HCT116 (cell line): ENCODE results near the gene PPP1R13L. TPM values are rescaled to one million over a fixed set of nuclear protein-coding genes. Genes with fewer than 3 reads are reported as not detected.
A peak's percentile ranks its signal among the peaks of the same experiment; 100 is the strongest.

Experiments
- ATAC-seq: fragments of 200-7000 bp; cut with Tn5 transposase; 2 replicates; pipeline ENCODE4 v1.9.1; 2020; ENCODE audit warnings: mild to moderate bottlenecking, moderate library complexity
- BruUV-seq: library from RNA; stranded (reverse); fragments of 400-500 nt; replicated peaks from 2 replicates; lab custom pipeline; 2021; lab: Mats Ljungman, UMichigan
- CTCF ChIA-PET: fragments of 300-600 bp; sonication (Branson Sonifier 250); formaldehyde crosslinking; loops from one replicate; lab custom pipeline; 2021; ENCODE audit warnings: antibody characterized with exemption; lab: Charles Lee
- POLR2A ChIA-PET: fragments of 300-600, 350-600 bp; sonication (Branson Sonifier 250); formaldehyde crosslinking; loops from one replicate; lab custom pipeline; 2021; ENCODE audit warnings: antibody characterized with exemption; lab: Charles Lee
- RAD21 ChIA-PET, 2 experiments: fragments of 300-600 bp; sonication (Branson Sonifier 250); formaldehyde crosslinking; loops; one replicate each; lab custom pipeline; 2023; ENCODE audit warnings: low total read pairs in 2 of 2; ENCODE audit not compliant: uncharacterized antibody in 2 of 2, unreplicated experiment in 2 of 2, low non-redundant PET in 1 of 2; lab: Charles Lee
- DNase-seq: peaks from one replicate; pipeline ENCODE4 v3.0.0-alpha.2; 2010; ENCODE audit warnings: low read depth, low spot score
- H2AFZ ChIP-seq: fragments of 200-600 bp; shearing (Covaris generic), sonication (generic); 2 replicates; pipeline ENCODE4 v1.6.1; 2017; ENCODE audit warnings: low read depth, mixed run types, mixed read lengths, antibody characterized with exemption, low read length; ENCODE audit not compliant: poor library complexity, severe bottlenecking
- H3K27ac ChIP-seq: 2 replicates; pipeline ENCODE4 v1.5.1; 2012; ENCODE audit warnings: low read depth, low read length
- H3K27me3 ChIP-seq: fragments of 200-600 bp; sonication (generic); 2 replicates; pipeline ENCODE4 v1.6.1; 2016; ENCODE audit warnings: mixed run types, low read length, mixed read lengths; ENCODE audit not compliant: insufficient read depth
- H3K36me3 ChIP-seq, 2 experiments: fragments of 200-500 bp in 1 of 2; fragments of 200-600 bp in 1 of 2; sonication (Bioruptor generic) in 1 of 2; sonication (generic) in 1 of 2; 2 replicates each; pipeline versions ENCODE4 v1.5.1 to v1.6.1; 2014 to 2016; ENCODE audit warnings: low read length in 2 of 2, inconsistent platforms in 1 of 2, mixed read lengths in 1 of 2, mixed run types in 1 of 2; ENCODE audit not compliant: insufficient read depth in 2 of 2, control insufficient read depth in 1 of 2
- H3K4me1 ChIP-seq, 2 experiments: fragments of 200-600 bp in 1 of 2; sonication (generic) in 1 of 2; 2 replicates each; pipeline versions ENCODE4 v1.5.1 to v1.6.1; 2012 to 2017; ENCODE audit warnings: low read length in 2 of 2, inconsistent platforms in 1 of 2, mild to moderate bottlenecking in 1 of 2, mixed read lengths in 1 of 2, mixed run types in 1 of 2, moderate library complexity in 1 of 2; ENCODE audit not compliant: insufficient read depth in 2 of 2, control insufficient read depth in 1 of 2
- H3K4me2 ChIP-seq: fragments of 200-600 bp; sonication (generic); 2 replicates; pipeline ENCODE4 v1.6.1; 2017; ENCODE audit warnings: mixed run types, low read length, mixed read lengths
- H3K4me3 ChIP-seq, 2 experiments: fragments of 200-600 bp in 1 of 2; sonication (generic) in 1 of 2; replicated peaks in 1 of 2; 2 replicates each; pipeline ENCODE4 v1.5.1; 2011 to 2016; ENCODE audit warnings: low read length in 2 of 2, control low read depth in 1 of 2, low read depth in 1 of 2, mild to moderate bottlenecking in 1 of 2, mixed read lengths in 1 of 2, mixed run types in 1 of 2
- H3K79me2 ChIP-seq: fragments of 200-600 bp; sonication (generic); 2 replicates; pipeline ENCODE4 v1.6.1; 2017; ENCODE audit warnings: mild to moderate bottlenecking, mixed run types, low read length, moderate library complexity, mixed read lengths; ENCODE audit not compliant: insufficient read depth
- H3K9ac ChIP-seq: fragments of 200-600 bp; sonication (generic); 2 replicates; pipeline ENCODE4 v1.6.1; 2016; ENCODE audit warnings: low read length, mixed read lengths
- H3K9me2 ChIP-seq: fragments of 200-600 bp; sonication (generic), shearing (Covaris generic); 2 replicates; pipeline ENCODE4 v1.6.1; 2017; ENCODE audit warnings: mixed run types, mild to moderate bottlenecking, moderate library complexity; ENCODE audit not compliant: insufficient read depth
- H3K9me3 ChIP-seq, 2 experiments: fragments of 200-500 bp in 1 of 2; fragments of 200-600 bp in 1 of 2; sonication (Bioruptor generic) in 1 of 2; sonication (generic) in 1 of 2; 2 replicates each; pipeline ENCODE4 v1.6.1; 2014 to 2017; ENCODE audit warnings: low read length in 2 of 2, mixed read lengths in 2 of 2, inconsistent platforms in 1 of 2, low read depth in 1 of 2, mild to moderate bottlenecking in 1 of 2, mixed run types in 1 of 2, moderate library complexity in 1 of 2; ENCODE audit not compliant: control insufficient read depth in 1 of 2, insufficient read depth in 1 of 2
- H4K20me1 ChIP-seq: fragments of 200-600 bp; sonication (generic), shearing (Covaris generic); 2 replicates; pipeline ENCODE4 v1.6.1; 2017; ENCODE audit warnings: mixed run types, mild to moderate bottlenecking, moderate library complexity; ENCODE audit not compliant: insufficient read depth
- CBX3 ChIP-seq: IDR thresholded peaks from 2 replicates; pipeline ENCODE4 v1.6.1; 2012; ENCODE audit warnings: low read depth
- CEBPB ChIP-seq: IDR thresholded peaks from 2 replicates; pipeline ENCODE4 v1.6.1; 2012; ENCODE audit warnings: low read depth
- CTCF ChIP-seq, 3 experiments: fragments of 200-600 bp in 1 of 3; sonication (generic) in 1 of 3; IDR thresholded peaks in 2 of 3; conservative IDR thresholded peaks in 1 of 3; 2 replicates each; pipeline ENCODE4 v1.5.1; 2012 to 2017; ENCODE audit warnings: low read depth in 2 of 3, low read length in 2 of 3, antibody characterized with exemption in 1 of 3, borderline replicate concordance in 1 of 3, control low read depth in 1 of 3, mild to moderate bottlenecking in 1 of 3, mixed read lengths in 1 of 3, mixed run types in 1 of 3, moderate library complexity in 1 of 3; ENCODE audit not compliant: insufficient read depth in 1 of 3
- EGR1 ChIP-seq: IDR thresholded peaks from 2 replicates; pipeline ENCODE4 v1.6.1; 2012; ENCODE audit warnings: low read depth
- ELF1 ChIP-seq: IDR thresholded peaks from 2 replicates; pipeline ENCODE4 v1.6.1; 2012; ENCODE audit warnings: low read depth, borderline replicate concordance
- EZH2 ChIP-seq: fragments of 200-600 bp; sonication (generic); IDR thresholded peaks from 2 replicates; pipeline ENCODE4 v1.6.1; 2017; ENCODE audit warnings: antibody characterized with exemption, mixed run types
- EZH2phosphoT487 ChIP-seq: fragments of 200-600 bp; IDR thresholded peaks from 2 replicates; pipeline ENCODE4 v1.6.1; 2018; ENCODE audit warnings: antibody characterized with exemption, borderline replicate concordance
- POLR2A ChIP-seq: IDR thresholded peaks from 2 replicates; pipeline ENCODE4 v1.7.0; 2011; ENCODE audit warnings: borderline replicate concordance; ENCODE audit not compliant: insufficient read depth, insufficient read length; ENCODE audit errors: extremely low read depth
- POLR2AphosphoS5 ChIP-seq: IDR thresholded peaks from 2 replicates; pipeline ENCODE4 v1.6.1; 2011; ENCODE audit warnings: mild to moderate bottlenecking, low read depth, low read length, moderate library complexity
- RAD21 ChIP-seq: IDR thresholded peaks from 2 replicates; pipeline ENCODE4 v1.6.1; 2012; ENCODE audit warnings: low read depth, mild to moderate bottlenecking
- SP1 ChIP-seq: IDR thresholded peaks from 2 replicates; pipeline ENCODE4 v1.6.1; 2012; ENCODE audit warnings: low read depth
- SRF ChIP-seq: IDR thresholded peaks from 2 replicates; pipeline ENCODE4 v1.6.1; 2012; ENCODE audit warnings: low read depth
- YY1 ChIP-seq: IDR thresholded peaks from 2 replicates; pipeline ENCODE4 v1.6.1; 2011; ENCODE audit warnings: low read length, low read depth, moderate library complexity, mild to moderate bottlenecking; ENCODE audit not compliant: insufficient replicate concordance; ENCODE audit errors: extremely low read depth
- ZBTB33 ChIP-seq: IDR thresholded peaks from 2 replicates; pipeline ENCODE4 v1.6.1; 2011; ENCODE audit warnings: mild to moderate bottlenecking, low read length, moderate library complexity; ENCODE audit not compliant: insufficient replicate concordance; ENCODE audit errors: extremely low read depth
- ZFX ChIP-seq: fragments of 450-650 bp; IDR thresholded peaks from 2 replicates; pipeline ENCODE4 v1.6.1; 2017
- ZNF274 ChIP-seq: fragments of 200-500 bp; sonication (Bioruptor generic); IDR thresholded peaks from 2 replicates; pipeline ENCODE4 v1.6.1; 2014; ENCODE audit warnings: mild to moderate bottlenecking, low read depth, low read length, inconsistent platforms
- intact Hi-C: fragments of 100-400 bp; cut with micrococcal nuclease; formaldehyde crosslinking; loops from 2 replicates; pipeline ENCODE4 v1.10.0; 2022
- total RNA-seq: library from RNA; stranded (reverse); gene quantifications from one replicate; pipeline ENCODE4 v1.2.1, GENCODE V29; 2021; ENCODE audit not compliant: unreplicated experiment
- TF ChIP-seq, protein P1 (sequence below): IDR thresholded peaks from 2 replicates; pipeline ENCODE4 v1.6.1; 2012
- TF ChIP-seq, protein P2 (sequence below): IDR thresholded peaks from 2 replicates; pipeline ENCODE4 v1.6.1; 2012

PPP1R13L gene
- total RNA-seq, 1 experiment from 2014 or later = 89.1 TPM

DNA sequence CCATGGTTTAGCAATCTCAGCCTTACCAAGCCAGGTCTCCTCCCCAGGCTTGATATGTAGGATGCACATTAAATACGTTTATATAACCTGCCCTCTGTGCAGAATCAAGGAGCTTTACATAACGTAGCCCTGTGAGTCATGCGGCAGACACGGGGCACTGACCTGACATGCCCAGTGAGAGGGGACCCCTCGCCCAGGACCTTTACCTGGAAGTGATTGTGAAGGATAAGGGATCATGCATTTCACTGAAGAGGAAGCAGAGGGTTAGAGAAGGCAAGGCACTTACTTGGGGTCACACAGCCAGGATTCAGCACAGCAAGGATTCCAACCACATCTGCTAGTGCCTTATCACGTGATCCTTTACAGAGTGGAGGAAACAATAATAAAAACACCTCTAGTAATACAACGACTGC, 44.0 kb upstream of the PPP1R13L start:
- H3K4me1 ChIP-seq = peaks cover 35 to 63% of the 10 kb centered on the region in 2 experiments

More for the DNA sequence above, 44.0 kb upstream of the PPP1R13L start:
- no peak for TF ChIP-seq CEBPB
- no peak for TF ChIP-seq ELF1
- TF ChIP-seq, protein P1, sequence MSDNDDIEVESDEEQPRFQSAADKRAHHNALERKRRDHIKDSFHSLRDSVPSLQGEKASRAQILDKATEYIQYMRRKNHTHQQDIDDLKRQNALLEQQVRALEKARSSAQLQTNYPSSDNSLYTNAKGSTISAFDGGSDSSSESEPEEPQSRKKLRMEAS = no peak
- no peak for TF ChIP-seq ZFX
- TF ChIP-seq POLR2AphosphoS5 = no peak
- TF ChIP-seq SP1 = no peak
- TF ChIP-seq, protein P2, sequence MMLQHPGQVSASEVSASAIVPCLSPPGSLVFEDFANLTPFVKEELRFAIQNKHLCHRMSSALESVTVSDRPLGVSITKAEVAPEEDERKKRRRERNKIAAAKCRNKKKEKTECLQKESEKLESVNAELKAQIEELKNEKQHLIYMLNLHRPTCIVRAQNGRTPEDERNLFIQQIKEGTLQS = no peak
- no peak for TF ChIP-seq CTCF (IDR thresholded peaks at IDR 0.05 in 2 of 3, conservative IDR thresholded peaks at IDR 0.05 in 1 of 3; ENCODE audit: borderline replicate concordance in 1 of 3, insufficient read depth in 1 of 3, low read depth in 2 of 3, low read length in 2 of 3)
- TF ChIP-seq ZBTB33 = no peak
- no peak for TF ChIP-seq EZH2phosphoT487
- TF ChIP-seq POLR2A = no peak
- no peak for TF ChIP-seq RAD21
- no peak for TF ChIP-seq YY1
- TF ChIP-seq CBX3 = no peak
- no peak for TF ChIP-seq ZNF274
- no peak for TF ChIP-seq EGR1
- no peak for TF ChIP-seq EZH2
- TF ChIP-seq SRF = no peak
- DNase-seq (no peak), ATAC-seq (no peak)
- Histone ChIP-seq H3K9me2 (no peaks in the 10 kb centered on the region), H3K4me3 (no peak overlapping the region), H3K36me3 (no peaks in the 10 kb centered on the region), H3K9ac (peak overlapping the region; percentile 77), H3K9me3 (peaks cover 0 to 4% of the 10 kb centered on the region in 2 experiments; a peak in 1 of 4 replicates), H3K27me3 (no peaks in the 10 kb centered on the region), H4K20me1 (no peaks in the 10 kb centered on the region), H2AFZ (no peak overlapping the region), H3K79me2 (no peaks in the 10 kb centered on the region), H3K27ac (peak overlapping the region; percentile 38), H3K4me2 (peak overlapping the region; percentile 67)
- ChIA-PET RAD21 (interaction anchor here in 1 of 2 experiments (1.0 kb wide), 1 partner anchor 19 kb away, joined by 3 read pairs; the partner anchor contains the start of gene FOSB), CTCF (interaction anchor here (0.7 to 3.7 kb wide), 5 partner anchors 10 to 127 kb away, joined by 3 to 10 read pairs (median 3); no protein-coding TSS in a partner anchor), POLR2A (interaction anchor here (1.5 to 1.9 kb wide), 2 partner anchors 9 to 19 kb away, joined by 4 to 5 read pairs; partner anchors contain the start of gene FOSB)
- BruUV-seq = no TSS peak
- intact Hi-C loops = no loop called here
